HG03565 (cell line): ENCODE results near the gene QRICH1.

Source experiments
- ATAC-seq: cut with Tn5 transposase; IDR thresholded peaks from one replicate; pipeline ENCODE4 v1.9.1; 2021; ENCODE audit warnings: mild to moderate bottlenecking, moderate library complexity; ENCODE audit not compliant: unreplicated experiment

The QRICH1 gene

DNA sequence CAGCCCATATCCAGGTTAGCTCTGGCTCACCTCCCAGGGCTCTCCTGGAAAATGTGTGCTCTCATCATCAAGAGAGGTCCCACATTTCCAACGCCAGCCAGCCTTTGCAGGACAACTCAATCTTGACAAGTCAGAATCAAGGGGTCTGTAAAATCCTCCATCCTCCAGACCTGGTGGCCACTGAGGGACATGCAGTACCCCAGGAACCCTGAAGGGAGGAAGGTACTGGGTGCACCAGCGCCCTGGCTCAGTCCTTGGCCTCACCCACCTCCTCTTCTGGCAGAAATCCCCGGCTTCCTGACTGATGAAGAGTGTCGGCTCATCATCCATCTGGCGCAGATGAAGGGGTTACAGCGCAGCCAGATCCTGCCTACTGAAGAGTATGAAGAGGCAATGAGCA lies 92.7 kb downstream of the QRICH1 start:
- ATAC-seq, result no peak

DNA sequence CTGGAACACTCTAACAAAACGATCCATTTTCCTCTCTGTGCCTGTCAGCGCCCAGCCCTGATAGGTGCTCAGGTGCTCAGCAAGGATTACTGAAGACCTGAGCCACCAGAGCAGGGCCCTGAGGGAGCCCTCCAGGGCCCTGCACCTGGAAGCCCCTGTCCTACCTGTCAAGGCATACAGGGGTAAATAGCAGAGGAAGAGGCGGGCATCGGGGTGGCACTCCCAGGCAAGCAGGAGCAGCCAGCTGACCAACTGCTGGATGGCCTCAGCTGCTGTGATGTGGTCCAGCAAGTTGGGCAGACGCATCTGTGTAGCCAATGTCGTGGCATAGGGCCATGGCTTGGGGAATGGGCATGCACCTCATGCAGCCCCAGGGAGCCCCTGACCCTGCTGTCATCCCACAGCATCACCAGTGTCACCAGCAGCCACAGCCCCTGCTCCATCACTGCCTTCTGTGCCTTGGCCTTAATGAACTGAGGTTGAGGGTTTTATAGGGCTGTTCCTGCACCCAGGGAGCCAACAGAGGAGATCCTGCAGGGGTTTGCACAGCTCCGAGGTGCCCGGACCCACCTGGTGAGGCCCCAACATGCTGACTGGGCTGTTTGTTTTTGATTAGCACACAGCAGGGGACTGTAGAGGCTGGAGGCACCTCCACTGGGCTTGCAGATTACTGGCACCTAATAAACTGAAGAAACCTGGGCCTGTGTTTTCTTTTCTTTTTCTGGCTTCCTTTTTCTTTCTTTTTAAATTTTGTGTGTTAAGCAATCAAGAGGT lies 94.6 kb downstream of the QRICH1 start:
- ATAC-seq, result no peak

GRCh38 chr3:48997714-48998637 lies 95.9 kb downstream of the QRICH1 start:
- no peak for ATAC-seq

DNA sequence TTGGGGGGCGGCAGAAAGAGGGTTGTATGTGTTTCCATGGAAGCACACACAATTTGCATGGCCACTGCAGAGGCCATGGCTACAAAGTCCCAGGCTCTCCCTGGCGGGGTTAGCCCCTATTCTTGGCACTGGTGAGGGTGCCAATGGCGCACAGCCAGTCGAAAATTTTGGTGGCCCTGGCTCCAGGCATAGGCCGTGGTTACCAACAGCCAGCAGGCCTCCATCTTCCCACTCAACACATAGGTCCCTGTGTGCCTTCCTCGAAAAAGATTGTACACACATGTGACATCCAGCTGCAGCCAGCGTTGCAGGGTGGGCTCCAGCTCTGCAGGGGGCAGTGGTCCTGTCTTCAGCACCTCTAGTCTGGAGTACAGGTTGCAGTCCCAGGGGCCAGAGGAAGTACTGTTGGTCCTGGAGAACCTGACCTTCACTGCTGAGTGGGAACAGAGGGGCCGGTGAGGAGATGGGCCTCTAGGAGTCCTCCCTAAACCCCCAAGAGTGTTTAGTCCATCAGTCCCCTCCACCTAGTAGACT lies 96.7 kb downstream of the QRICH1 start:
- no peak for ATAC-seq

GRCh38 chr3:48996640-48997039 lies 97.2 kb downstream of the QRICH1 start:
- ATAC-seq, result no peak

DNA sequence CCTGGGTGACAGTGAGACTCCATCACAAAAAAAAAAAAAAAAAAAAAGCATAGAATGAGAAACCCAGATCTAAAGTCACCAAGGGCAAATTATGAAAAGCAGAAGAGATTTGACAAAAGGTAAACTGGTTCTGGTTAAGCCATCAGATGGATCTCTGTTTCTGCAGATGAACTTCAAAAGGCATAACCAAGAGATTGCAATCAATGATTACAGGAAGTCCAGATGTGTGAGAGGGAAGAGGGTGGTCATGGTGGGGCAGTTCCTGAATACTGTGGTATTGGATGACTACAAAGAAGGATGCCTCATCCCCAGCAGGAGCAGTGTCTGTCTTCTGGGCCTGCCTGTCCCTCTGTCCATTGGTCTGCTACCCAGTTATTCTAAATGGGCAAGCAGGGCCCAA lies 100.0 kb downstream of the QRICH1 start:
- no peak for ATAC-seq

DNA sequence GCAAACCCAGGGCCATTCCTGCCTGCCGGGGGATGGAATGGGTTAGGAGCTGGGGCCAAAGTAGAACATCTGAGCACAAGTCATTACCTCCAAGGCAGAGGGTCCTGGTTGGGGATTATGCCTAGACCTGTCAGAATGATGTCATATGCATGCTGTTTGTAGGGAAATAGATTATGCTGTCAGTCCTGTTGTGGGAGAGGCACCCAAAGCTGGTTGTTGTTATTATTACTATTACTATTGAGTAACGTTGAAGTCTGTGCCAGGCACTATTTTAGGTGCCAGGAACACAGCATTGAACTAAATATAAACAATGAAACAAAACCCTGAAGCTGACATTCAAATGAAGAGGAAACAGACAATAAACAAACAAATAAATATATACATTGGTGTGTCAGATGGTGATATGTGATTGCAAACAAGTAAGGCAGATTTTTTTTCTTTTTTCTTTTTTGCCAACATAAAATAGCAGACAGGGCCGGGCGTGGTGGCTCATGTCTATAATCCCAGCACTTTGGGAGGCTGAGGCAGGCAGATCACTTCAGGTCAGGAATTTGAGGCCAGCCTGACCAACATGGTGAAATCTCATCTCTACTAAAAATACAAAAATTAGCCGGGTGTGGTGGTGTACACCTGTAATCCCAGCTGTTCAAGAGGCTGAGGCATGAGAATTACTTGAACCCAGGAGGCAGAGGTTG lies 101.9 kb downstream of the QRICH1 start:
- no peak for ATAC-seq

GRCh38 chr3:48990636-48991469 lies 103.0 kb downstream of the QRICH1 start:
- no peak for ATAC-seq

- no peak for ATAC-seq
Observed at GRCh38 chr3:48989796-48990635, 103.9 kb downstream of the QRICH1 start, which contains the start of gene P4HTM. Gene P4HTM, plus strand, starts transcription at chr3:48990241. Its CDS starts 16 bp downstream, at chr3:48990257.

- no peak for ATAC-seq
Observed at GRCh38 chr3:48989126-48989795, 104.6 kb downstream of the QRICH1 start.

DNA sequence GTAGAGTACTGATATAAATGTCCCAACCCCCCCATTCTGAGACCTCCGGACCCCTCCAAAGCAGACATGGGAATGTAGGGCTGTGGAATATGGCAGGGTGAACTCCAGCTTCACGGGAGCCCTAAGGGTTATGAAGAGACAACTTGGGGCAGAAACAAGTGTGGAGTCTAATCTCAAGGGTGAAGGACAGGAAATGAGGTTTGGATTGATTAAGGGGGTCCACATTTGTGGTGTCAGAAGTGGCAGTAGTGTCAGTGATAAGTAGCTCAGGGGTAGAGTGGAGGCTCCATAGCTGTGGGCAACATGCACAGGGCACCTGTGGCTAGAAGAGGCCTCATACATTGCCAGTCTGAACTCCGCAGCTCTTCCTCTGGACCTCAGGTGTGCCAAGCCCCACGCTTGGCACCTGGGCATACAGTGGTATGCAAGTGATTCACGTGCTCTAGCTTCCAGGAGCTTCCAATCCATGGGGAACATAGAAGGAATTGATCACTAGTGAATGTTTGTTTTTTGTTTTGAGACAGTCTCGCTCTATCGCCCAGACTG lies 108.0 kb downstream of the QRICH1 start:
- ATAC-seq, result no peak

- no peak for ATAC-seq
Observed at GRCh38 chr3:48984663-48985062, 109.2 kb downstream of the QRICH1 start.

DNA sequence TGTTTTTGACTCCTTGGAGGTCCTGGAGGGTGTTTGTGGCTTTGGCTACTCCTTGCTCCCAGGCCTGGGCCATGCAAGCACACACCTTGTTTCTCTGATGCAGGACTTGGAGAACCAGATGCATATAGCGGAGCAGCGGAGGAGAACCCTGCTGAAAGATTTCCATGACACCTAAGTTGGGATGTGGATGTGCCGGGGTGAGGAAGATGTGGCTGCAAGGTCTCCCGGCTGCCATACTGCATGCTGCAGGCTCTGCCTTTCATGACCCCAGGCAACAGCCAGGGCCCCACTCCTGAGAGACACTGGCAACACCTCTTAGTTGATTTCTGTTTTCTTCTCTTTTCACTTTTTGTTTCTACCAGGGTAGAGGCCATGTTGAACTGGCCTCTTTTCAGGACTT lies 110.8 kb downstream of the QRICH1 start:
- no peak for ATAC-seq

DNA sequence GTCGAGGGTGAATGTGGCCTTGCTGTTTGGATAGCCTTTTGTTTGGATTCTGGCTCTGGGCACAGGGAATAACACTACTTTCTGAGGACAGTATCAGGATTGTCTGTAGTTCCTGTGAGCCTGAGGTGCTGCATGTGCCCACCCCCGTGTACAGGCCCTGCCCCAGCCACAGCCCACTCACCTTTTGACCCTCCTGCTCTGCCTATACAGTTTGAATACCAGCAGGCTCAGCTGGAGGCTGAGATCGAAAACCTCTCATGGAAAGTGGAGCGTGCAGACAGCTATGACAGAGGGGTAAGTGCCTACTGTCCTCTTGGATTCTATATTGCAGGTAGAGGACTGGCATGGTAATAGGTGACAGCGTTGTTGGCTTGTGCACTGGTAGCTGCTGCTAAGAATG lies 111.2 kb downstream of the QRICH1 start:
- no peak for ATAC-seq

GRCh38 chr3:48982016-48982415 lies 111.9 kb downstream of the QRICH1 start:
- no peak for ATAC-seq

DNA sequence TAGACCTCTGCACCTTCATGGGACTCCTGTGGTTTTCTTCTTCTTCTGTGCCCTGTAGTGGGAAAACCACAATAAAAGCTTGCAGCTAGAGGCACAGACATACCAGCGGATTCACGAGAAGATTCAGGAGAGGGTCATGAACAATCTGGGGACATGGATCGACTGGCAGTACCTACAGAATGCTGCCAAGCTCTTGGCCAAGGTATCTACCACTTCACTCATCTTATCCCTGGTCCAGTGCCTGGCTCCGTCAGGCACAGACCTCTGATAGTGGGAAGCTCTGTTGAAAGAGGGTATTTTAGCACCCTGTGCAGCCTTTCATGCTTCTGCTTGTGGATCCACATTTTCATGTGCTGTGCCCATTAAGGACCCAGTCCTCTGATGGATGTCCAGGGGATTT lies 113.6 kb downstream of the QRICH1 start:
- no peak for ATAC-seq
